Activated gamma-delta T cell (primary cell): ENCODE measurements around the gene KLHL18.
"Not testable (repeated sequence)": the region's sequence is repeated elsewhere in the genome, so short reads cannot be mapped to it uniquely, and the experiment has no call there.

Experiments used
- DNase-seq: peaks from one replicate; lab custom pipeline; 2025; lab: John Stamatoyannopoulos, UW

KLHL18 gene

DNA sequence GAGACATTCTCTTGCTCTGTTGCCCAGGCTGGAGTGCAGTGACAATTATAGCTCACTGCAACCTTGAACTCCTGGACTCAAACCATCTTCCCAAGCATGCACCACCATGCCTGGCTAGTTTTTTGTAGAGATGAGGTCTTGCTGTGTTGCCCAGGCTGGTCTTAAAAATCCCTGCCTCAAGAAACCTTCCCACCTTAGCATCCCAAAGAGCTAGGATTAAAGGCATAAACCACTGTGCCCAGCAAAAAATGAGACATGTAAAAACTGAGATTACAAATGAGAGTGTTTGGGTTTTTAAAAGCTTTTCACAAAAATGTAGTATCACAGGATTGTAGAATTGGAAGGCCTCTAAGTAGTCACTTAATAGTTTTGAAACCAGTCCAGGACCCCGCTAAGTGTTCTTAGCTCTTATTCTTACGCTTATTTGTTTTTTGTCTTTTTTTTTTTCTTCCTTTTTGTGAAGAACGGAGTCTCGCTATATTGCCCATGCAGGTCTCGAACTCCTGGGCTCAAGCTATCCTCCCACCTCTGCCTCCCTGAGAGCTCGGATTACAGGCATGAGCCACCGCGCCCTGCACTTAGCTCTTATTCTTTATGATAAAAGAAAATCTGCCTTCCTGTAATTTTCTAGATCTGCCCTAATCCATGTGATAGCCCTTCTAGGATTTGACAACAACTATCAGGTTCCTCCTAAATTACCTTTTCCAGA, 31.5 kb downstream of the KLHL18 start:
- no peak for DNase-seq

DNA sequence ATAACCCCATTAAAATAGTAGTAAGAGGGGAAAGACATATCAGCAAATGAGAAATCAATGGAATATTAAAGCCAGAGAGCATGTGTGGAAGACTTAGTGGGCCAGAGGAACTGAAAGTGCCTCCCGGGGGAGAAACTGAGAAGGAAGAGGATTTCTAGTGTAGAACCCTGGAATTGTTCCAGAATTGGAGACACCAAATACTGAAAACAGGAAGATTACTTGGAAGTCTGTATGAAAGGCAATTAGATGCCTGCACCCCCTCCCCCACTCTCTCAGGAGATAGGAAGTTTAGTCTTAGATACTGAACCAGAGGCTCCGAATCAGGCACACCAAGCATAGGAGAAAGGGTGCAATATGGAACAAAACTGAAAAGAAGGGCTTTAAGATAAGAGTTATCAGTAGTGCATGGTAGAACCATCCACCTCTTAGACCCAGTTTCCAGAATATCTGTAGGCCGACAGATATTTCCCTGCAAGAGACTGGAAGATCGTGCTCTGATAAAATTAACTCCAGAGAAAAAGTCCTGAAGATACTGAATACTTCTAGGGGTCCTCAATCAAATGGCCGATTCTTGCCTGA, 32.4 kb downstream of the KLHL18 start:
- DNase-seq = no peak

DNA sequence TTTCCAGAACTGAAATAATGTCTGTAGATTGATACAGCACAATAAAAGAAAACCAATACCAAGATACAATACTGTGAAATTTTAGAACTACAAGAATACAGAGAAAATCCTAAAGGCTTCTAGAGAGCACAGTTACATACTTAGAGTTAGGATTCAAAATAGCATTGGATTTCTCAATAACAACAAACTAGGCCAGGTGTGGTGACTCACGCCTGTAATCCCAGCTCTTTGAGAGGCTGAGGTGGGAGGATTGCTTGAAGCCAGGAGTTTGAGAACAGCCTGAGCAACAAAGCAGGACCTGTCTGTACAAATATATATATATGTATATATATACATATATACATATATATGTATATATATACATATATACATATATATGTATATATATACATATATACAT, 33.4 kb downstream of the KLHL18 start:
- DNase-seq = not testable (repeated sequence)

GRCh38 chr3:47318916-47319315, 36.2 kb downstream of the KLHL18 start:
- DNase-seq = no peak

- DNase-seq = no peak
Measured at GRCh38 chr3:47319956-47320355, 37.2 kb downstream of the KLHL18 start.

DNA sequence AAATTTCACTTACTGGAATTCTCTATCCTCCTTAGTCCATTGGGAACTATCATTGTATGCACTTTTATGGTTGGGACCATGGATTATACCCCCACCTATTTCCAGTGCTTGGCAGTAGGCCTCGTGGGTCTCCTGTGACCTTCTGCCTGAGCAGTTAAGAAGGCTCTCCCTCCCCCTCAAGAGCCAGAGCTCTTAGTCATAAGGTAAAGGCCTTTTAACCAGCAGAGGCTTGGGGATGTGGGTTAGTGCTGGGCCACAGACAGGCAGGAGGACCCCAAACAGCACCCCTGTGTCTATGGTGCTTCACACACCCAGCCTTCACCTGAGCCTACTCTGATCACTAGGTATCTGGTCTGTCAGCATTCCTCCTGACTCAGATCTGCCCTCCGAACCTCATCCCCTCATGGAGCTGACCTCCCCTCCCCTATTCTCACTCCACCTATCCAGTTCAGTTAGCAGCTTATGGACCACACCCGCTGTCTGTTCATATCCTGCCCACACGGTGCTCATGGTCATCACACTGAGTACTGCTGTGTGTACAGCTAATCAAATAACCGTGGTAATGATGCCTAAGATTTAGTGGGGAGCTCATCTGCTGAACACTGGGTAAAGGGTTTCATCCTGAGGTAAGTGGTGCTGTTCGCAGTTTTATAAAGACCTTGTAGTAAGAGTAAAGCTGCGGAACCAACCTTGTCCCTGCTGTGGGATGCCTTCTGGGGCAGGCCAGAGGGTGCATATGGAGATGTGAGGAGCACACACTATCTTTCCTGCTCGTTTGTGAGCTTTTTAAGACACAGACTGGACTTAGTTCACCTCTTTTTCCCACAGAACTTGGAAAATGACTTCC, 40.9 kb downstream of the KLHL18 start:
- no peak for DNase-seq

GRCh38 chr3:47324278-47324865, 41.6 kb downstream of the KLHL18 start:
- DNase-seq = no peak

- DNase-seq = no peak
Measured at GRCh38 chr3:47333907-47334306, 51.2 kb downstream of the KLHL18 start.

GRCh38 chr3:47337656-47338055, 54.9 kb downstream of the KLHL18 start:
- no peak for DNase-seq

GRCh38 chr3:47339951-47340350, 57.2 kb downstream of the KLHL18 start:
- DNase-seq = no peak

GRCh38 chr3:47340866-47341265, 58.1 kb downstream of the KLHL18 start:
- DNase-seq = no peak

DNA sequence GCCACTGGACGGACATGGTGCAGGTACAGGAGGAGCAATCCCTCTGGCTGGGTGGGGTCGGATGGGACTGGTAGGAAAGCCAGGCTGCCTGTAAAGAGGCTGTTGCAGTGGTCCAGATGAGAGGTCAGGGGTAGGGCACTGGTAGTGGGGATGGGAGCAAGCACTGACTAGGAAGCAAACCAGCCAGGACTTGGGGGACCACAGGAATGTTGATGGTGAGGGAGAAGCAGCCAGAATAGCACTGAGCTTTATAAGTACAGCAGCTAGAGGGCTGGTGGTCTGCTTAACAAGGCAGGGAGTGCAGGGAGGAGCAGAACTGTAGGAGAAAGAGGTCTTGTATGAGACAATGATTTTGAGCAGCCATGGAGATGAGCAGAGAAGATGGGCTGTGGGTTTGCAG, 59.4 kb downstream of the KLHL18 start:
- no peak for DNase-seq

DNA sequence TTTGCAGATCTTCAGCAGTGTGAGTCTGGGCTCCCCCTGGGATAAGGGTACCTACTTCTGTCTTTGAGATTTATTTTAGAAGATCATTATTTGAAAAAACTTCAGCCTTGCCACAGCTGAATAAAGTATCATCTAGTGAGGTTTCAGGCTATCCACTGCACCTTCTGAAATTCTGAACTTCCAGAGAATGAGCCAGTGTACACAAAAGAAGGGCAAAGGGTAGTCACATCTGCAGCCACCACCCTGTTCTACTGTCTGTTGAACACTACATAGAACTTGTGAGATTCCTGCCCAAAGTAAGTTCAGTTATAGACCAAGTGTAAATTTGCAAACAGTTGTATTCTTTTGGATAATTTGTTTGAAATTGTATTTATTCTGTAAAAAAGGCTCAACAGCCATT, 60.1 kb downstream of the KLHL18 start:
- no peak for DNase-seq

- no peak for DNase-seq
Measured at GRCh38 chr3:47343471-47343971, 60.8 kb downstream of the KLHL18 start.

- DNase-seq = no peak
Measured at GRCh38 chr3:47344971-47345370, 62.2 kb downstream of the KLHL18 start.

DNA sequence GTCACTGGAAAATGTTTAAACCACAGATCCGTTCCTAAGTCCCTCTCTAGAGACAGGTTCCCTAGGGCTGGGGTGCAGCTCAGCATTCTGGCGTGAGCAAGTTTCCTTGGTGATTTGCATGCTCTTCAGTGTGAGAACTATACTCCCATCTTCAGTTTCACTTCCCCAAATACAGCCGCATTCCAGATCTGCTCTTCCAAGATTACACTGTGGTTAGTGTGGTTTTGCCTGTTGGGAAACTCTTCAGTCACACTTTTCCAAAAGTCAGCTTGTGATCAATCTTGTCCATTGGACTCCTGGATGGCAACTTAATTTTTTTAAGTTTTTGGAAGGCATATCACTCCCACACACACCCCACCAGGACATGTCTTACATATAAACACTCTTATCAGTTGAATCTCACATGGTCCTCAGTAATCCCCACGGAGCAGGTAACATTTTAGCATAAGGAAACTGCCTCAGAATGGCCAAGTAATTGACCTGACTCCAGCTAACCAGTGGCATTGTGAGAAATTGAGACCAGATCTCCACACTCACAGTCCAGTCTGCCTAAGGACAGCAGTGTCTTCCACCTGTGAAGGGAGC, 64.6 kb downstream of the KLHL18 start:
- DNase-seq = no peak

GRCh38 chr3:47348411-47349154, 65.8 kb downstream of the KLHL18 start:
- no peak for DNase-seq

GRCh38 chr3:47355010-47355409, 72.3 kb downstream of the KLHL18 start:
- DNase-seq = no peak

DNA sequence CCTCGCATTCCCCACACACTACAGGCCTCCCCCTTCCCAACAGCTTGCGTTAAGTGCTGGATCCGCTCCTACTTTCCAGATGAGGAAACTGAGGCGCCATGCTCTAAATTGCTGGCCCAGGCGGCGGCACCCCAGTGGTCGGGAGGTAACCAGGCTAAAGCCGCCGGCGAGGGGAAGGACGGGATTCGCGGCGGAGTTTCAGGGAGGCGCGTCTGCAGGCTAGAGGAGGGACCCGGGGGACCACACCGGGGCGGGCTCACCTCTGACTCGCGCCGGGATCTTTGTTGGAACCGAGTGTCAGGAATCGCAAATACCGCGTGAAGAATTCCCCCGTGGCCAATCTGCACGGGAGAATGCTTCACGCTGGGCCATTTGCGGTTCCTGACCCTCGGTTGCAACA, 73.5 kb downstream of the KLHL18 start:
- no peak for DNase-seq

GRCh38 chr3:47359323-47359722, 76.6 kb downstream of the KLHL18 start:
- no peak for DNase-seq

DNA sequence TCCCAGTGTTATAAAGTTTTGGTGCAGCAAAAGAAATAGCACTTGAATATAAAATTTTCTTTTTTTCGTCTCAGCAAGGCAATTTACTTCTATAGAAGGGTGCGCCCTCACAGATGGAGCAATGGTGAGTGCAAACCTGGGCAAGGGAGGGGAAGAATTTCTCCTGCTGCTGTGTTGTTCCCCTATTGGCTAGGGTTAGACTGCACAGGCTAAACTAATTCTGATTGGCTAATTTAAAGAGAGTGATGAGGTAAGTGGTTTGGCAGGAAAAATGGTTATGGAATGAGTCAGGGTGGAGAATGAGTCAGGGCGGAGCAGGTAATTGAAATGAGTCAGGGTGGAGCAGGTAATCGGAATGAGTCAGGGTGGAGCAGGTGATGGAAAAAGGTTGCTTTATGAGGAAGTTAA, 77.4 kb downstream of the KLHL18 start:
- DNase-seq = not testable (repeated sequence)
